GM19324 (cell line): ENCODE data around the gene CDH24.
"Not testable (repeated sequence)": the region's sequence is repeated elsewhere in the genome, so short reads cannot be mapped to it uniquely, and the experiment has no call there.

ENCODE experiments used
- ATAC-seq: cut with Tn5 transposase; IDR thresholded peaks from one replicate; pipeline ENCODE4 v1.9.1; 2021; ENCODE audit warnings: mild to moderate bottlenecking, moderate library complexity; ENCODE audit not compliant: unreplicated experiment, low FRiP score

Gene CDH24

DNA sequence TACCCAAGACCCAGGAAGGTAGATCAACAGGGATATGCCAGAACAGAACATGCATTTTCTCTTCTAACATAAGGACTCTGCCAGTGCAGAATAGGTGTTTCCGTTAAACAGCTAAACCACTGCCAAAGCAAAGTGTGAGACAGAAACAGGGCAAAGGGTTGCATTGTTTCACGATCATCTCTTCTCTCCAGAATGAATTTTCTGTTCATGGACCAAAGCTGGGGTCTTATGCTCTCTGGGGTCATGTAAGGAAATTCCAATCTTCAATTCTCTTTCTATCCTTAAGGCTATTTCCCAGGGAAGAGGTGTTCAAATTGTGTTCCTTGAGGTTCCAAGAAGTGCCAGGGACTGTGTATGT lies 33.5 kb downstream of the CDH24 start:
- no peak for ATAC-seq

DNA sequence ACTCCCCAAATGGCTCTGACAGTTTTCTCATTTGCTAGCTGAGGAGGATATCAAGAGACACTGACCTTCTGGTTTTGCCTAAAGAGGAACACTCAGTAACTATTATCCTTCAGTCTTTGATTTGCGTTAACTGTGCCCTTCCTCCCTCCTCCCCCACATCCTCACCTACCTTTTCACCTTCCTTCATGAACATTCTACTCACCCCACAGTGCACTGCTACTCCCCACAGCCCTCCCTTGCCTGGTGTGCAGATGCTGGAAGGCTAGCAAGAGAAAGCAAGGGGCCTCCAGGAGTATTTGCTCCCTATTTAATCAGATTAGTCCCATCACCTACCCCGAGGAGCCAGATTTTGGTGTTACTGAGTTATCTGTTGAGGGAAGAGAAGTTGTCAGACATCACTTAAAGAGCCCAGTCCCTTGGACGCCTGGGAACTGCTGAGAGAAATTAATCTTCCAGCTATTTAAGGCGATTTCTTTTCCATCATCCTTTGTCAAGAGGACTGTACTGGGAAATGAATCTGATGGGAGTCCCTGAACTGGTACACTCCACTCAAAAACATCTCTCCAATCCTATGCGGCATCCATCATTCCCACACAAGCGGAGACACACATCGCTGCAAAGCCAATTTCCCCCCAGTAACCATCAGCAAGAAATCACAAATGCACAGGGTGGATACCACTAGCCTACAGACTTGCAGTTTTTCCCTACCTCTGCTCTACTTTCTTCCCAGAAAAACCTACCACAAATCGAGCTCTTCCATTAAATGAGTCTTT lies 34.1 kb downstream of the CDH24 start:
- ATAC-seq, result no peak

DNA sequence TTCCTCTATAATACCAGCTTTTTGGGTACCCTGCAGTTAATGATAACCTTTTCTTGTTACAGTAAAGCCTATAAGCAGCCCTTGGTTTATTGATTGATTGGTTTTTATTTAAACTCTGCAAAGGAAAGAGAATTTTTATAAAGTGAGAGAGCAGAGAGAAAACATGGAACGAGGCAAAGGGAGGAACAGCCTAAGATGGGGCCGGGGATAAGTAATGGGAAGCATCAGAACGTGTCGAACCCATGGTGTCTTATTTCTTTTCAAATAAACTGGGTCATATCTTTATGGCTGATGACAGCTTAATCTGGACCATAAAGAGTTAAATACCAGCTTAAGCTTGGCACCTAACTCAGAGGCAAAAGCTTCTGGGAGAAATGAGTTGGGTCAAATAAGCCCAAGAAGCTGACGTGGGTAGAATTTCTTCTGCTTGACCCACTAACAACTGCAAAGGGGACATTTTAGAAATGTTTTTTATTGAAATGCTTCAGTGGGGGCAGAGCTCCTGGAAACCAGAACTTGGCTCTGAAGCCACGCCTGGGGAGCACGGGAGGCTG lies 35.4 kb downstream of the CDH24 start:
- ATAC-seq, result no peak

DNA sequence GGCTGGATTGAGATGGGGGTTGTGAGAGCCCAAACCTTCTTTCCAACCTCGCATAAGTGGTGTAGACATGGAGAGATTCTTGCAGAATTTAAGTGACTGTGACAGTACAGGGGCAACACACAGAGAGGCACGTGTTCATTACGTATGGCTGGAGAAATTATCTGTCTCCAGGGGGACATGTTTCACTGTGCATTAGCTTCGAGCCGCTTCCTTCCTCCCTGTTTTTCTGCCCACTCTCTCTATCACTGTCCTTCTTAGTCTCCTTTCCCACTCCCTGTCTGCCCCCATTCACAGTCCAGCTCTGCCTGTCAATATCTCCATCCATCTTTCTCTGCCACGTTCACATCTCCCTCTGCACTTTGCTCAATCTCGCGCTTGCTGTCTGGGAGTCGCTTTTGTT lies 35.9 kb downstream of the CDH24 start:
- ATAC-seq, result no peak

DNA sequence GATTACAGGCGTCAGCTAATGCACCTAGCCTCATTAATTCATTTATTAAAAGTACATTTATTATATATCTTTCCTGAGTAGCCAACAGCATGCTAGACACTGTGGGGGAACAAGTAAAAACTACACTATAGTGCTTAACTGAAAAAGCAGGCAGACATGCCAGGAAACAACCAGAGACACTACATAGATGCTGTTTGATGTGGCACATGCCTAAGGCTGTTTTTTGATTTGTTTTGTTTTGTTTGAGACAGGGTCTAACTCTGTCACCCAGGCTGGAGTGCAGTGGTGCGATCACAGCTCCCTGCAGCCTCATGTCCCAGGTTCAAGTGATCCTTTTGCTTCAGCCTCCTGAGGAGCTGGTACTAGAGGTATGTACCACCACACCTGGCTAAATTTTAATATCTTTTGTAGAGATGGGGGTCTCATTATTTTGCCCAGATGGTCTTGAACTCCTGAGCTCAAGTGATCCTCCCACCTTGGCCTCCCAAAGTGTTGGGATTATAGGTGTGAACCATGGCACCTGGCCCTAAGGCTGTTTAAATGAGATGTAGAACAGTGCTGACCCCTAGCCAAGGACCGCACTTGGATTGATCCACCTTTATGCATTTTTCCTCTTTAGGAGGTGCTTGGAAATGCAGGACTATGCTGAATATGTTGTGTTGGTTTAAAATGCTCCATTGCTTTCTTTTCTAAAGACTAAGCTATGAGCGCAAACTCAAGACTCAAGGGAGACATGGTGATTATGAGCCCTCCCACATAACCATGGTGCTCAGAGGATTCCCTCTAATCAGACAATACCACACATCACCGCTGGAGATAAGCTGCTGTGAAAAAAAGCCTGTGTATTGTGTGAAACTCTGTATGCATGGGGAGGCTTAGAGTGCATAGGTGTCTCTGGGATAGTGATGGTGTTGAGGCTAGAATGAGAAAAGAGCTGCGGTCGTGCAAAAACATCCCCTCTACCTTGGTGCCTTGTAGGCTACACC lies 36.9 kb downstream of the CDH24 start:
- ATAC-seq, result no peak

DNA sequence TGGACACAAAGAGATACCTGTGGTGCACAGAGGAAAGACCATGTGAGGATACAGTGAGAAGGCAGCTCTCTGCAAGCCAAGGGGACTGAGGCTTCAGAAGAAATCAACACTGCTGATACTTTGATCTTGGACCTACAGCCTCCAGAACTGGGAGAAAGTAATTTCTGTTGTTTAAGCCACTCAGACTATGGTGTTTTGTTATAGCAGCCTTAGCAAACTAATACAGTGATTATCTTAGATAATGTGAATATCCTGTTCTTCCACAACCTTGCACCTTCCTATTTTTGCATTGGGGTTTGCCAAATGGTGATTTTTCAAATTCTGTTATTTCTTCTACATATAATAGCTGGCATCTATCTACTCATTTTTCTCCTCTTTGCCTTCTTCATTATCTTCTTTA lies 39.2 kb downstream of the CDH24 start:
- ATAC-seq, result no peak

DNA sequence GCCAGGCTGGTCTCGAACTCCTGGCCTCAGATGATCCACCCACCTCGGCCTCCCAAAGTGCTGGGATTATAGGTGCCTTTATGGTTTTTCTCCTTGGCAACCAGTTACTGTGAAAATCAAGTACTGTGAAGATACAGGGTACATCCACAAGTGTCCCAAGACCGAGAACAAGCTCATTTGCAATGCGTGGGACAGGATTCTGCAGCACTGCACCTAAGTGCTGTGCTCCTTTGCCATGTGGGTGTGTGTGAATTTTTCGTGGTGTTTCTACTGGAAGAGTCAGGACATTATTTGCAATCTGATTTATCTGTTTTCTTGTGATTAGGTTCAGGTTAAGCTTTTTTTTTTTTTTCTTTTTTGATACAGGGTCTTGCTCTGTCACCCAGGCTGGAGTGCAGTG lies 40.2 kb downstream of the CDH24 start:
- ATAC-seq, result no peak

DNA sequence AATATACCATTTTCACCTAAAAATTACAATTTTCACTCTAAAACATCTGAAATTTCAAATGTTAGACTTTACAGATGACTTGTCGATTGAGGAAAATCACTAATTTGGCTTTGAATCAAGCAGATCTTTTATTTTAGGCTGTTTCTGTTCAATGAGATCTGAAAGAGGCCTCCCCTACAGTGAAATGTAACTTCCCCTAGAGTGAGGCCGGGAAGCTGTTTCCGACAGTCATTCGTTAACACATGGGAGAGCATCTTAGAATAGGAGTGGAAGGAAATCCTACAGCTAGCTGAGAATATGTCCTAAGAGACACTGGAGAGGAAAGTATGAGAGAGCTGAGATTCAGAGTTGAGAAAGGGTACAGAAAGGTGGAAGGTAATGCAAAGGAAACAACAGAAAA lies 41.7 kb downstream of the CDH24 start:
- ATAC-seq, result no peak

DNA sequence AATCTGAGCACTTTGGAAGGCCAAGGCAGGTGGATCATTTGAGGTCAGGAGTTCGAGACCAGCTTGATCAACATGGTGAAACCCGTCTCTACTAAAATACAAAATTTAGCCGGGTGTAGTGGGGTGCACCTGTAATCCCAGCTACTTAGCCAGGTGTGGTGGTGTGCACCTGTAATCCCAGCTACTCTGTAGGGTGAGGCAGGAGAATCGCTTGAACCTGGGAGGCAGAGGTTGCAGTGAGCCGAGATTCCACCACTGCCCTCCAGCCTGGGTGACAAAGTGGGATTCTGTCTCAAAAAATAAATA lies 43.6 kb downstream of the CDH24 start:
- not testable (repeated sequence) for ATAC-seq

DNA sequence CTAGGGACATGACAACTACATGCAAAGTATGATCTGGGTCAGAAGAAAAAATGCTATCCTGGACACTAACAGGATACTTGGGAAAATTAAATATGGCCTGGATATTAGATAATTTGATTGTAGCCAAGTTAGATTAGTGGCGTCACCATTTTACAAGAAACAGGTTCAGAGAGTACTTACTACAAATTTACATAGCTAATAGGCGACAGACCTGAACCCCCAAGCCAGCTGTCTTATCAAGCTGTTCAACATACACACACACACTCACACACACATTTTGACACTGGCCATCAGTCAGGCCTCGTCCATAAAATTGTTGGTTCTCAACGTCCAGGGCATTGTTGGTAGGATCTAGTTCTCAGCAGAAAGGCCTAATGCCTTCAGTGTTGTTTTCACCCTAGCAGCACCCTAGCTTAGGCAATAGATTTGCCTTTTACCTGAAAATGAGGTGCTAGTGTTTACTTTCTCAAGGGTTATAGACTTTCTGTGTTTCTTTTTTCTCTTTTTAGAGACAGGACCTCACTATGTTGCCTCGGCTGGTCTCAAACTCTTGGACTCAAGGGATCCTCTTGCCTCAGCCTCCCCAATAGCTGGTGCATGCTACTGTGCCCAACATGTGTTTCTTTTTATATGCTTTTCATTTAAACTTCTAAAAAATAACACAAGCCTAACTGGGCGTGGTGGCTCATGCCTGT lies 44.1 kb downstream of the CDH24 start:
- ATAC-seq, result no peak

DNA sequence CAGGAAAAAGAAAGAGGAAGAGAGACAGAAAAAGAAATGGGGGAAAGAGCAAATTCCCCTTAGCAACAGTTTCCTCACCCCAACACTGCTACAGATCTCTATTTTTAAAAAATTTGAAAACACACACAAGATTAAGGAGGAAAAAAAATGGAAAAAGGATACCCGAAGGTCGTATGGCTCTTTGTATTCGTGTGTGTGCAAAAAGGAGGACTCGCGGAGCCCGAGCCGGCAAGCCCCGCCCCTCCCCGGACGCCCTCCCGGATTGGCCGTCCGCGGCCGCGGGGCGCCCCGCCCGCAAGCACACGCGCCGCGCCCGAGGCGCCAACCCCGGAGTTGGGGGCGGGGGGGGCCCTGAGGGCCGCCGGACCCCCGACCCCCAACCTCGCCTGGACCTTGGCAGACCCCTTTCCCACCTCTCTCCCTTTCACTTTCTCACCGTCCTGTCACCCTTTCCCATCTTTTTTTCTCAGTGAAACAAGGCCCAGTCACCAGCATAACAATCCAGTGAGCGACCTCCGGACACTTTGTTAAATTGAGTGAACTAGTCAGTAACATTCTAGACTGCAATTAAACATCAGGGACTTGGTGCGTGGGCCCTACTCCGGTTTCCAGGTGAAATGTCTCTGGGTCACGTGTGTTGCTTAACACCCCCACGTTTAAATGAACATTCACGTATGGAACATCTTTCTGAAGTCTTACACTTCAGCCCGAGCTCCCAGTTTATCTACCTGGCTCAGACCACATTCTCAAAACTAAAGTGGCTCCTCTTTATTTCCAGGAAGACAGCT lies 47.2 kb downstream of the CDH24 start, which contains the start of gene C14orf93:
C14orf93 (minus strand) TSS at position 205 of the 788 bp plus-strand sequence. CDS start 11,120 bp downstream, outside the sequence.
- ATAC-seq, result peak; percentile 33

DNA sequence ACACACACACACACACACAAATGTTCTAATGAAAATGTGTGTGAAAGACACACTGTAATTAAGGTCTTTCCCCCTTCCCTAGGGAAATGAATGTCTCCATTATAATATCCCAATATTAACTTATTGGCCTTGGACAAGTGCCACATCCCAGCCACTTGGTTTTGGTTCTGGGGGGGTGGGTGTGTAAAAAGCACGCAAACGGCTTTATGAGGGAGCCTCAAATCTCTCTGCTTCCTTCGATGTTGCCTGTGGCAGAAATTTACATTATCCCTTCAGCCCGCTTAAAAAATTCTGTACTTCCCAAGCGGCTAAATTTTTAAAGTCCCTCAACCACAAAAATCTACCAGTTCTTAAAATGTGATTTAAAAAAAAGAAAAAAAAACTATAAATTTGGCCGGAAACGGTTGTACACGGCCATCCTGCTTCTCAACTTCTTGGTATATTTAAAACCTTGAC lies 47.8 kb downstream of the CDH24 start:
- no peak for ATAC-seq

DNA sequence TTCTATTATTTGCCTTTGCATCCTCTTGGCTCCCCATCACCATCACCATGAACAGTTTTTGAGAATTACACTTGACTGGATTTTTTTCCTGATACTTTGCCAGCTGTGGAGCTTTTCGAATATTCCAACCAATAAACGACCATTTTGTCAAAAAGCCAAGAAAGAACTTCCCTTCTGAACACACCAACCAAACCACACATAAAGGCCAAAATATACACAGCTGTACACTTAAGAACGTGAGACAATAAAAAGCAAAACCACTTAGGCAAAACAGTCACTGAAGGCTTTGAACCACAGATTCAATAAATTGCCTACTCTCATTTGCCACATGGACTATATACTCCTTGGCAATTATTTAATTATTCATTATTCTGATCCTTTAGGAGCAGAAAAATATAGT lies 48.5 kb downstream of the CDH24 start:
- ATAC-seq, result no peak

DNA sequence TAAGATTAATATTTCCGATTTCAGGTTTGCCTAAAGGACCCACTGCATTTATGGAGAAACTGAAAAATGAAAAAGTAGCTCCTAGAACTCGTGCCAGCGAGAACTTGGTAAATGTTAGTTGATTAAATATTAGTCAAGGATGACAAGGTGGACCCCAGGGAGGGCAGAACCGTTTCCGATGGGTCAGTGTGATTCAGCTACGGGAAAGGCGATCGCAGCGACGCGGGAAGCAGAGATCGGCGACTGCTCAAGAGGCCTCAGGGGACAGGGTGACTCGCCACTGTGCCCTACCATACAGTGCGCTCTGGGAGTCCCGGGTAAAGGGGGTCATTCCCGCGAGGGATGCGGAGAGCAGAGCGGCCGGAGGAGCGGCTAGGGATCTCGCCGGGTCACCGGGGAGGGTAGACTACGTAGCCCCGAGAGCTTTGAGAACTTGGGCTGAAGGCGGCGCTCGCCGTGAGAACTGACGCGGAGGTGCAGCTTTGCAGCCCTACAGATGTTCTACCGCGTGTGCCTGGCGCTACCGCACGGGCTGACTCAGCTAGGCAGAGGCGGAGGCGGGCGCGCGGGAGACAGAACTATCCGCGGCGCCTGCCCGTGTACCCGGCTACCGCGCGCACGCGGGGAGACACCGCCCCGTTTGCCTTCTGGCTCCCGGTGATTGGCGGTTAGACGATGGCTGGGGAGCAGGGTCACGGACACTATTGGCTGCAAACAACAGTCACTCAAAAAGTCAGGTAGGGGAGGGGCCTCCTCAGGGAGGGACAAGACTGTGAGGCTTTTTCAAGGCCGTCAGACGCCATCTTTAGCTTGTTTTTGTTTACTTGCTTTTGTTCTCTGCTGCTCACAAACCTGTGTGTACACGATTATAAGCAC lies 50.5 kb downstream of the CDH24 start:
- ATAC-seq, result peak; percentile 95

DNA sequence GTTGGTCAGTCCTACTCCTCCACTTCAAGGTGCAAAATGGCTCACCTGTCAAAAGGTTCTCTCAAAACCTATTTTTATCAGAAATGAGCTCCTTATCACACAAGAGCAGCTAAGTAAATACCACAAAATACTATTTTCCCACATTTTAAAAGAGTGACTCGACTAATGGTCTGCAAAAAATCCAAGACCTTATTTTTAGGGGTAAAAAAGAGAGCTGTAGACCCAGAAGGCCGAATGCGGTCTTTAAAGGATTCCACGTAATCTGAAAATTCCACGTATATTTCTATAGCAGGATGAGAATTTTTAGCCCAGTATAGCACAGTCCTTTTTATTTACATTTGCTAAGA lies 51.2 kb downstream of the CDH24 start:
- ATAC-seq, result no peak

DNA sequence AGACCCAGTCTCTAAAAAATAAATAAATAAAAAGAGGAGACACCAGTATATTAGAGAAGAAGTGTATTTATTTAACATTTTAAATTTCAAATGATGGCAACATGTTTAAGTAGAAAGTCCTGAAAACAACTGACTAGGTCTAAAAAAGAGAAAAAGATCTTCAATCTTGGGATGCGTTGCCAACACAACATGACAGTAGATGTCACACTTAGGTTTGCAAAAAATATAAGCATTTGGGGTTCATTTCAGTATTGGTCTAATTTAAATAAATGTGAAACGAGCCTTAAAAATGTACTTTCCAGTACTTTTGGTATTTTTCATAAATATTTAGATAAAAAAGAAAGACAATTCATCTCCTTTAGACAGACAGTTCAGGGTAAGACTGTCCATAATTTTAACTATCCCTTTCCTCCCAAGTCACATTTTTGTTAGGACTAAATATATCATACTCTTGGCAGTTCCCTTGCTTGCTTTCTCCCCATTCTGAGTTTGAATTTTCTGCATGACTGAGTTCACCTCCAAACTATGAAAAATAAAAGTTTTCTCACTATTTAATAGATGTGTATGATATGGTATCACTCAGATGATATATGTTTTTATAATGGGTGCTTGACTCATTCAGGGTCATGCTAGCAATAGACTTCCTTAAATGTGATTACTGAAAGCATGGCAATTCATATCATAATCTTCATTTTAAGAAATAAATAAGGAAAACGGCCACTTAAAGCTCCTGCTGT lies 51.7 kb downstream of the CDH24 start:
- ATAC-seq, result no peak

DNA sequence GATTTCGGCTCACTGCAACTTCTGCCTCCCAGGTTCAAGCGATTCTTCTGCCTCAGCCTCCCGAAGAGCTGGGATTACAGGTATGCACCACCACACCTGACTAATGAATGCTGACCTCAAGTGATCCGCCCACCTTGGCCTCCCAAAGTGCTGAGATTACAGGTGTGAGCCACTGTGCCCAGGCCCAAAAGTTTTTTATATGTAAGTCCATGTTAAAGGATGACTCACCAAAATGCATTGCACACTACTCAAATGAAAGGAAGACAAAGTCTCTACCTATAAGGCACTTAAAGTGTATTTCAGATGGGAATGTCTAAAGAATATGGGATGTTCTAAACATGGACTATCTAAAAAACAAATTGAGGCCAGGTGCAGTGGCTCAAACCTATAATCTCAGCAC lies 53.0 kb downstream of the CDH24 start:
- ATAC-seq, result not testable (repeated sequence)

DNA sequence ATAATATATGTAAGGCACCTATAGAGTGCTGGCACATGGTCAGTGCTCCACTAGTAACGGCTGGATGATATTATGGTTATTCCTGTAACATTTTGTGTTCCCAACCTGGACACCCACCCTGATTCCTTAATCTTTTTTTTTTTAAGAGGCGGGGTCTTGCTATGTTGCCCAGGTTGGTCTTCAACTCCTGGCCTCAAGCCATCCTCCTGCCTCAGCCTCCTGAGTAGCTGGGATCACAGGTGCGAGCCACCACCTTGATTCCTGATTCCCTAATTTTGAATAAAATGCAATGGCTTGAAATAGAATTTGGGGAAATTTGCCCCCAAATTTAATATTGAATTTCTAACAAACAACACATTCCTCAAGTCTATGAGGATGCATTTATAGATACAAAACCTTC lies 54.7 kb downstream of the CDH24 start:
- ATAC-seq, result no peak
